OCI-LY7 (cell line): ENCODE results near the gene TWF2. TPM values are rescaled to one million over a fixed set of nuclear protein-coding genes. Genes with fewer than 3 reads are reported as not detected.

Experiments used
- Bru-seq: library from RNA; stranded (reverse); fragments of 400-500 nt; gene quantifications from one replicate; lab custom pipeline; 2021; lab: Mats Ljungman, UMichigan
- BruChase-seq, 2 experiments: library from RNA; stranded (reverse); fragments of 400-500 nt; gene quantifications; one replicate each; lab custom pipeline; 2021; lab: Mats Ljungman, UMichigan
- BruUV-seq: library from RNA; stranded (reverse); fragments of 400-500 nt; replicated peaks from 2 replicates; lab custom pipeline; 2021; lab: Mats Ljungman, UMichigan
- CTCF ChIA-PET: fragments of 300-600 bp; sonication (Branson Sonifier 250); formaldehyde crosslinking; loops from one replicate; lab custom pipeline; 2022; ENCODE audit warnings: antibody characterized with exemption; ENCODE audit not compliant: unreplicated experiment; lab: Charles Lee
- POLR2A ChIA-PET: fragments of 300-600 bp; sonication (Branson Sonifier 250); formaldehyde crosslinking; loops from one replicate; lab custom pipeline; 2022; ENCODE audit warnings: antibody characterized with exemption; lab: Charles Lee
- DNase-seq: peaks from one replicate; pipeline ENCODE4 v3.0.0-alpha.2; 2015; ENCODE audit warnings: low spot score
- H2AFZ ChIP-seq: fragments of 200-600 bp; sonication (generic), shearing (Covaris generic); 2 replicates; pipeline ENCODE4 v1.6.1; 2014; ENCODE audit warnings: mild to moderate bottlenecking, antibody characterized with exemption, low read length, moderate library complexity
- H3K27ac ChIP-seq: fragments of 200-600 bp; sonication (generic); 2 replicates; pipeline ENCODE4 v1.5.1; 2014; ENCODE audit warnings: mixed run types, low read depth, mild to moderate bottlenecking, moderate library complexity, low read length, inconsistent platforms; ENCODE audit not compliant: poor library complexity, severe bottlenecking
- H3K36me3 ChIP-seq: fragments of 200-600 bp; sonication (generic); 2 replicates; pipeline ENCODE4 v1.6.1; 2014; ENCODE audit warnings: mild to moderate bottlenecking, antibody characterized with exemption, low read length, moderate library complexity, mixed read lengths; ENCODE audit not compliant: insufficient read depth
- H3K4me1 ChIP-seq: fragments of 200-600 bp; sonication (generic); 2 replicates; pipeline ENCODE4 v1.5.1; 2014; ENCODE audit warnings: mild to moderate bottlenecking, low read length; ENCODE audit not compliant: insufficient read depth, poor library complexity, severe bottlenecking
- H3K4me2 ChIP-seq: fragments of 200-600 bp; sonication (generic); 2 replicates; pipeline ENCODE4 v1.6.1; 2014; ENCODE audit warnings: mild to moderate bottlenecking, low read length
- H3K4me3 ChIP-seq: fragments of 200-600 bp; sonication (generic); 2 replicates; pipeline ENCODE4 v1.5.1; 2014; ENCODE audit warnings: mild to moderate bottlenecking, low read depth, low read length; ENCODE audit not compliant: poor library complexity, severe bottlenecking
- H3K79me2 ChIP-seq: fragments of 200-600 bp; sonication (generic); 2 replicates; pipeline ENCODE4 v1.6.1; 2016; ENCODE audit warnings: low read depth, mild to moderate bottlenecking, low read length, moderate library complexity, mixed read lengths; ENCODE audit not compliant: insufficient read depth
- H3K9me2 ChIP-seq: fragments of 200-600 bp; sonication (generic); 2 replicates; pipeline ENCODE4 v1.6.1; 2016; ENCODE audit warnings: mild to moderate bottlenecking, low read length, mixed read lengths; ENCODE audit not compliant: insufficient read depth
- H3K9me3 ChIP-seq: fragments of 200-600 bp; sonication (generic); 2 replicates; pipeline ENCODE4 v1.6.1; 2014; ENCODE audit warnings: mild to moderate bottlenecking, mixed run types, low read length, mixed read lengths
- H4K20me1 ChIP-seq: fragments of 200-600 bp; sonication (generic); 2 replicates; pipeline ENCODE4 v1.6.1; 2014; ENCODE audit warnings: mild to moderate bottlenecking, antibody characterized with exemption, low read length, moderate library complexity, mixed read lengths; ENCODE audit not compliant: insufficient read depth
- EZH2phosphoT487 ChIP-seq: fragments of 200-600 bp; sonication (generic); IDR thresholded peaks from 2 replicates; pipeline ENCODE4 v1.6.1; 2018; ENCODE audit warnings: low read depth, borderline replicate concordance, mild to moderate bottlenecking, mixed run types, antibody characterized with exemption, low read length, moderate library complexity, mixed read lengths
- intact Hi-C: fragments of 100-400 bp; cut with micrococcal nuclease; formaldehyde crosslinking; loops from one replicate; pipeline ENCODE4 v1.10.0; 2022; ENCODE audit not compliant: unreplicated experiment
- long read RNA-seq: library from polyadenylated mRNA; stranded (forward); transcript quantifications from one replicate; pipeline ENCODE4 v2.0.0, GENCODE V29; 2022
- total RNA-seq, 2 experiments: library from RNA; depleted of rRNA in 1 of 2; stranded (reverse); fragments of >200 nt in 1 of 2; shearing (Covaris generic) in 1 of 2; gene quantifications; 2 replicates each; pipeline ENCODE4 v1.2.3, GENCODE V29; 2014 to 2022
- TF ChIP-seq, protein P1 (sequence below): fragments of 200-600 bp; sonication (generic); conservative IDR thresholded peaks from 2 replicates; pipeline ENCODE4 v1.5.1; 2014; ENCODE audit warnings: mild to moderate bottlenecking, antibody characterized with exemption, low read length, moderate library complexity, mixed read lengths

TWF2 gene
- total RNA-seq (2014; rRNA removed; shearing (Covaris generic)) (40.0 and 52.8 TPM in 2 replicates), total RNA-seq (2022) (60.2 and 64.9 TPM in 2 replicates), Bru-seq, nascent RNA (percentile 51 among the genes with signal in this experiment), BruChase-seq, experiment 1, labeled RNA remaining after a 6-hour chase (percentile 60 among the genes with signal in this experiment), BruChase-seq, experiment 2, labeled RNA remaining after a 2-hour chase (percentile 56 among the genes with signal in this experiment)
- long read RNA-seq, transcript TWF2-201 (9 exons, 1,718 nt): major isoform, 140 of 156 reads
- long read RNA-seq, partial matches to known transcripts: 5 of 156 reads
- long read RNA-seq, other reads (novel, unspliced or antisense): 11 of 156 reads

DNA sequence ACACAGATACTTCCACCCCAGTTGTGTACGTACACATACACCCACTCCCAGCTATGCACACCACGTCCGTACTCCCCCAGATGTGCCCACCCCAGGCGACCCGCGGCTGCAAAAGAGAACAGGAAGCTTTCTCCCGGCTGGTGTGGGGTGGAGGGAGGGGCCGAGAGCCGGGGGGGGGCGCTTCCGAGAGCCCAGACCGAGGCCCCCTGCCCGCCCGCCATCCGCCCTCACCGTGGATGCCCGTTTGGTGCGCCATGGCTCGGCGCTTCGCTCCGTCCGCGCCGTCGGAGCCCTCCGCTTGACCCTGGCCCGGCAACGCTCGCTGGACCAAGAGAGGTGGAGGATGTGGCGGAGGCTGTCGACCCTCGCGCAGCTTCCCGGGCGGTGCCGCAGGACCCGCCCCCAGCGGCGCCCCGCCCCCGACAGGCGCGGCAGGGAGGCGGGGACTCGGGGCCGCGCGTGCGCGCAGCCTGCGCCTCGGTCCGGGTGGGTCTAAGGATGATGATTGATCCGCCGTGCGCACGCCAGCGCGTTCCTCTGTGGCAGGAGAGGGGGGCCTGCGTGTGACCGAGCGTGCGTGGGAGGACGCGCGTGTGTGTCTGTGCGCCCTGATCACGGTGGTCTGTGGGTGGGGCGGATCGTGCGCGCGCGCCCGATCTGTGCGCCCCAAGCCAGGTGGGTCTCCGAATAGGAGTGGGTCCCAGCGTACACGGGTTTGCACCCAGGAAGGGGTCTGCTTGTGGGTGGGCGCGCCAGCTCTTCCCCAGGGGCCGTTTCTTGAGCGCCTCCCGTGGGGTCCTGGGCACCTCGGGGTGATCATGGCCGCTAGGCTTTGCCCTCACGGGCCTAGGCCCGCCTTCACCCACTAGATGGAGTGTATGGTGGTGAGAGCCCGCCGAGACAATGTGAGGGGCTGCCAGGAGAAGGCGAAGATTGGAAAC lies at the start of gene TWF2:
Gene TWF2, minus strand, starts transcription at position 398 of the 941 bp plus-strand sequence. Its CDS starts 142 bp downstream, at position 256.
- H3K9me3 ChIP-seq: no peaks in the 10 kb centered on the region
- BruUV-seq: TSS peak; percentile 86
- TF ChIP-seq, protein P1, sequence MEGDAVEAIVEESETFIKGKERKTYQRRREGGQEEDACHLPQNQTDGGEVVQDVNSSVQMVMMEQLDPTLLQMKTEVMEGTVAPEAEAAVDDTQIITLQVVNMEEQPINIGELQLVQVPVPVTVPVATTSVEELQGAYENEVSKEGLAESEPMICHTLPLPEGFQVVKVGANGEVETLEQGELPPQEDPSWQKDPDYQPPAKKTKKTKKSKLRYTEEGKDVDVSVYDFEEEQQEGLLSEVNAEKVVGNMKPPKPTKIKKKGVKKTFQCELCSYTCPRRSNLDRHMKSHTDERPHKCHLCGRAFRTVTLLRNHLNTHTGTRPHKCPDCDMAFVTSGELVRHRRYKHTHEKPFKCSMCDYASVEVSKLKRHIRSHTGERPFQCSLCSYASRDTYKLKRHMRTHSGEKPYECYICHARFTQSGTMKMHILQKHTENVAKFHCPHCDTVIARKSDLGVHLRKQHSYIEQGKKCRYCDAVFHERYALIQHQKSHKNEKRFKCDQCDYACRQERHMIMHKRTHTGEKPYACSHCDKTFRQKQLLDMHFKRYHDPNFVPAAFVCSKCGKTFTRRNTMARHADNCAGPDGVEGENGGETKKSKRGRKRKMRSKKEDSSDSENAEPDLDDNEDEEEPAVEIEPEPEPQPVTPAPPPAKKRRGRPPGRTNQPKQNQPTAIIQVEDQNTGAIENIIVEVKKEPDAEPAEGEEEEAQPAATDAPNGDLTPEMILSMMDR: peak; percentile 71
- TF ChIP-seq EZH2phosphoT487: no peak
- no peaks in the 10 kb centered on the region for H4K20me1 ChIP-seq
- ChIA-PET POLR2A (interaction anchor here (0.6 to 2.8 kb wide), 6 partner anchors 12 to 50 kb away, joined by 3 to 27 read pairs (median 4); partner anchors contain the start of gene TLR9), CTCF (interaction anchor here (0.8 kb wide), 2 partner anchors 13 to 39 kb away, joined by 3 to 4 read pairs; partner anchors contain the start of genes TLR9 and WDR82)
- peak; percentile 88 for DNase-seq
- intact Hi-C loops: loop anchor here (1.0 kb wide), 3 partner anchors 13 to 39 kb away; partner anchors contain the start of gene WDR82
- H3K27ac ChIP-seq: peak within 1 kb of the TSS; percentile 47
- peaks cover 22% of the 10 kb centered on the region; the same call in 1 of the 2 replicates for H3K79me2 ChIP-seq
- H3K4me1 ChIP-seq: peaks cover 29% of the 10 kb centered on the region
- H3K4me2 ChIP-seq: peak within 1 kb of the TSS; percentile 73
- H3K9me2 ChIP-seq: no peaks in the 10 kb centered on the region
- peak within 1 kb of the TSS; percentile 80 for H2AFZ ChIP-seq
- peak within 1 kb of the TSS; percentile 81 for H3K4me3 ChIP-seq
- H3K36me3 ChIP-seq: peaks cover 10% of the 10 kb centered on the region

DNA sequence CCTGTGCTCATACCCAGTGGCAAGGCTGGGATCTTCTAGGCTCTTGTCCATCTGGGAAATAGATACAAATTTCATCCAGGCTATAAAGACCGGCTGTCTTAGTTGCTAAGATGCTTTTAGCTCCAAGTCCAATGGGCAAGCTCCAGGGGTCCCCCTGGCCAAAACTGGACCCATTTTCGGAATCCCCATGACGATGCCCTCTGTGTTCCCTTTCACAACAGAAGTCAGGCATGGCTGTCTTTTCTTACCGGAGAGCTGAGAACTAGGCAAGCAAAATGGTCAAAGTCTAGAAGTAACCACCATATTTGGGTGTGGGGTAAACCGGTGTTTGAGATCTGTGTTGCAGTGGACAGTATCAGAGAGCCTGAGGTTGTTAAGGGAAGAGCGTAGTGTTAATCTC lies 49.7 kb upstream of the TWF2 start:
- Histone ChIP-seq H3K4me2 (peak overlapping the region; percentile 81), H3K9me3 (no peaks in the 10 kb centered on the region), H3K4me3 (peak overlapping the region; percentile 83), H2AFZ (no peak overlapping the region), H3K36me3 (peaks cover 8% of the 10 kb centered on the region; the same call in 1 of the 2 replicates), H4K20me1 (no peaks in the 10 kb centered on the region), H3K4me1 (peaks cover 21% of the 10 kb centered on the region), H3K79me2 (peaks cover 13% of the 10 kb centered on the region; the same call in 1 of the 2 replicates), H3K9me2 (no peaks in the 10 kb centered on the region), H3K27ac (peak overlapping the region; percentile 95)
- POLR2A ChIA-PET: interaction anchor here (0.6 to 2.4 kb wide), 9 partner anchors 8 to 63 kb away, joined by 3 to 7 read pairs (median 4); partner anchors contain the start of genes TLR9 and TWF2
- BruUV-seq: no TSS peak
- TF ChIP-seq EZH2phosphoT487: no peak
- TF ChIP-seq, protein P1: no peak
- intact Hi-C loops: no loop called here
- CTCF ChIA-PET: interaction anchor here (0.9 to 1.1 kb wide), 3 partner anchors 10 to 96 kb away, joined by 4 read pairs; partner anchors contain the start of gene WDR82
- no peak for DNase-seq
